ENCODE measurements around the gene TNXB. TPM values are rescaled to one million over a fixed set of nuclear protein-coding genes. Genes with fewer than 3 reads are reported as not detected.
A peak's percentile ranks its signal among the peaks of the same experiment; 100 is the strongest.

TNXB gene
- total and polyA plus RNA-seq, 9 of the 15 experiments (the other 6 are each of a cell fraction or from before 2014, with no cell fraction given), result 0.14 to 28.1 (median 12.4) TPM

GRCh38 chr6:32060966-32061655 is 48.0 kb downstream of the TNXB start (continued):
- TF ChIP-seq NFRKB (IDR thresholded peaks at IDR 0.05; ENCODE audit: low read depth) (no peak), GTF3C2 (IDR thresholded peaks at IDR 0.05; ENCODE audit: borderline replicate concordance, extremely low read depth, insufficient read length) (no peak), TGIF2 (CRISPR knock-in tag; IDR thresholded peaks at IDR 0.05) (no peak), NRF1 (conservative IDR thresholded peaks at IDR 0.05 in 1 of 2, IDR thresholded peaks at IDR 0.05 in 1 of 2) (no peak), MITF (IDR thresholded peaks at IDR 0.05) (no peak)

- peaks cover 0 to 21% of the 10 kb centered on the region in 2 experiments; a peak in 2 of 5 replicates for H3K4me1 ChIP-seq (replicated peaks in 1 of 2; ENCODE audit: control insufficient read depth in 2 of 2, insufficient read depth in 2 of 2, low read length in 2 of 2)
- 30% methylated on average over 11 of the region's 11 CpGs for WGBS (ENCODE audit: insufficient coverage, low coverage, missing lambda C conversion rate)
- intact Hi-C loops (cut with micrococcal nuclease), result no loop called here
- in situ Hi-C loops (cut with MboI), result no loop called here
- no TSS peak for BruUV-seq (replicated peaks)
- no peak overlapping the region for H3K4me2 ChIP-seq (ENCODE audit: insufficient read depth, low read length)
- no peak overlapping the region for H2AFZ ChIP-seq (ENCODE audit: low read depth, low read length)
- ATAC-seq, result no peak
- peaks cover 10 to 12% of the 10 kb centered on the region in 2 experiments; a peak in 4 of 5 replicates for H3K27me3 ChIP-seq (ENCODE audit: control insufficient read depth in 2 of 2, insufficient read depth in 2 of 2, low read length in 2 of 2)
- no peak overlapping the region for H3K4me3 ChIP-seq
- no peak for DNase-seq (ENCODE audit: extremely low read depth in 1 of 4, low spot score in 3 of 4)
- POLR2A ChIA-PET, result no interaction called here
- no peaks in the 10 kb centered on the region for H3K79me2 ChIP-seq (ENCODE audit: control insufficient read depth, insufficient read depth, low read length)
- TF ChIP-seq CHCHD3 (CRISPR knock-in tag; IDR thresholded peaks at IDR 0.05), result no peak
- TF ChIP-seq SPI1 (IDR thresholded peaks at IDR 0.05; ENCODE audit: borderline replicate concordance, low read depth, low read length), result peak; percentile 52; the same call in 1 of the 2 replicates
- FAIRE-seq, result peak; percentile 11
- no peak overlapping the region for H3K27ac ChIP-seq (ENCODE audit: extremely low read depth, low read depth, low read length)
- no peaks in the 10 kb centered on the region for H3K9me1 ChIP-seq (ENCODE audit: control insufficient read depth, insufficient read depth, low read length)
- no peak overlapping the region for H3K9ac ChIP-seq (ENCODE audit: insufficient read depth in 1 of 2, low read depth in 2 of 2, low read length in 2 of 2)
- H4K20me1 ChIP-seq (replicated peaks; ENCODE audit: control insufficient read depth, insufficient read depth, low read length), result no peaks in the 10 kb centered on the region
- no peaks in the 10 kb centered on the region for H3K36me3 ChIP-seq (ENCODE audit: control insufficient read depth, insufficient read depth, low read length)
- CTCF ChIA-PET (ENCODE audit: low intra/inter-chr PET ratio), result no interaction called here
- H3K9me3 ChIP-seq (replicated peaks; ENCODE audit: control insufficient read depth, insufficient read depth, low read depth, low read length), result no peaks in the 10 kb centered on the region
These were observed 50.6 kb downstream of the TNXB start for GRCh38 chr6:32058511-32058963.

Measured in K562 (cell line).